H1 (cell line): ENCODE data around the gene RASL10A. TPM values are rescaled to one million over a fixed set of nuclear protein-coding genes. Genes with fewer than 3 reads are reported as not detected.

Experiments
- CTCF ChIA-PET: fragments of 300-600 bp; sonication (Branson Sonifier 250); formaldehyde crosslinking; loops from one replicate; lab custom pipeline; 2021; ENCODE audit not compliant: partially characterized antibody; lab: Charles Lee
- POLR2A ChIA-PET: fragments of 300-600 bp; sonication (Branson Sonifier 250); formaldehyde crosslinking; loops from one replicate; lab custom pipeline; 2021; ENCODE audit warnings: inconsistent platforms; ENCODE audit not compliant: partially characterized antibody; lab: Charles Lee
- DNase-seq, 2 experiments: peaks; one replicate each; pipeline versions ENCODE4 v3.0.0 to v3.0.0-alpha.2; 2010 to 2022; ENCODE audit warnings: low spot score in 2 of 2, low read depth in 1 of 2, mixed read lengths in 1 of 2
- FAIRE-seq: peaks from 2 replicates; lab custom pipeline; 2011; peaks lifted over from hg19 to GRCh38; lab: Jason Lieb, UNC
- H2AFZ ChIP-seq: 2 replicates; pipeline ENCODE4 v1.8.1; 2012; ENCODE audit warnings: low read length, inconsistent platforms
- H2AK5ac ChIP-seq: 2 replicates; pipeline ENCODE4 v1.6.1; 2013; ENCODE audit warnings: low read depth, low read length
- H2BK120ac ChIP-seq: replicated peaks from 2 replicates; pipeline ENCODE3; 2013; ENCODE audit warnings: low read depth, low read length, inconsistent platforms
- H2BK12ac ChIP-seq: 2 replicates; pipeline ENCODE4 v1.6.1; 2013; ENCODE audit warnings: low read depth, low read length
- H2BK15ac ChIP-seq: 2 replicates; pipeline ENCODE4 v1.6.1; 2013; ENCODE audit warnings: low read length
- H2BK20ac ChIP-seq: 2 replicates; pipeline ENCODE4 v1.6.1; 2013; ENCODE audit warnings: low read length
- H2BK5ac ChIP-seq: 2 replicates; pipeline ENCODE4 v1.6.1; 2013; ENCODE audit warnings: low read depth, low read length
- H3K14ac ChIP-seq: 2 replicates; pipeline ENCODE4 v1.6.1; 2013; ENCODE audit warnings: inconsistent platforms; ENCODE audit not compliant: insufficient read length
- H3K18ac ChIP-seq: 2 replicates; pipeline ENCODE4 v1.6.1; 2013; ENCODE audit warnings: low read length; ENCODE audit errors: extremely low read depth
- H3K23ac ChIP-seq: 2 replicates; pipeline ENCODE4 v1.6.1; 2013; ENCODE audit warnings: inconsistent platforms; ENCODE audit not compliant: insufficient read length
- H3K23me2 ChIP-seq: 2 replicates; pipeline ENCODE4 v1.6.1; 2013; ENCODE audit warnings: low read depth, low read length
- H3K27ac ChIP-seq: 2 replicates; pipeline ENCODE4 v1.6.1; 2011; ENCODE audit warnings: low read depth, low read length, inconsistent platforms
- H3K27me3 ChIP-seq, 4 experiments: replicated peaks in 1 of 4; 1 replicate in 1 of 4; 2 replicates in 3 of 4; pipeline versions ENCODE4 v1.6.1 to v1.8.1; 2011 to 2013; ENCODE audit warnings: low read length in 3 of 4, mild to moderate bottlenecking in 3 of 4, inconsistent platforms in 2 of 4, mixed read lengths in 2 of 4, moderate library complexity in 1 of 4; ENCODE audit not compliant: control insufficient read depth in 3 of 4, insufficient read depth in 3 of 4; ENCODE audit errors: extremely low read depth in 1 of 4
- H3K36me3 ChIP-seq, 4 experiments: 2 replicates each; pipeline versions ENCODE4 v1.6.1 to v1.8.1; 2011 to 2013; ENCODE audit warnings: mild to moderate bottlenecking in 4 of 4, low read length in 3 of 4, moderate library complexity in 2 of 4, control low read depth in 1 of 4, inconsistent platforms in 1 of 4; ENCODE audit not compliant: insufficient read depth in 4 of 4, control insufficient read depth in 2 of 4
- H3K4ac ChIP-seq: replicated peaks from 2 replicates; pipeline ENCODE3; 2013; ENCODE audit warnings: low read length, low read depth, mixed read lengths, inconsistent platforms; ENCODE audit not compliant: insufficient read length
- H3K4me1 ChIP-seq, 4 experiments: replicated peaks in 1 of 4; 1 replicate in 1 of 4; 2 replicates in 3 of 4; pipeline versions ENCODE4 v1.6.1 to v1.8.1; 2011 to 2013; ENCODE audit warnings: low read length in 3 of 4, inconsistent platforms in 2 of 4, mixed read lengths in 1 of 4; ENCODE audit not compliant: insufficient read depth in 4 of 4, control insufficient read depth in 3 of 4
- H3K4me2 ChIP-seq, 2 experiments: 2 replicates each; pipeline versions ENCODE4 v1.6.1 to v1.8.1; 2011 to 2013; ENCODE audit warnings: low read depth in 2 of 2, low read length in 2 of 2, control low read depth in 1 of 2, inconsistent platforms in 1 of 2, mild to moderate bottlenecking in 1 of 2; ENCODE audit not compliant: insufficient read depth in 1 of 2
- H3K4me3 ChIP-seq, 4 experiments: fragments of 200-600, 300-600 bp in 1 of 4; sonication (generic), shearing (Covaris generic), sonication (Bioruptor Twin) in 1 of 4; 2 replicates each; pipeline versions ENCODE4 v1.5.1 to v1.8.1; 2011 to 2016; ENCODE audit warnings: low read length in 4 of 4, low read depth in 3 of 4, control low read depth in 2 of 4, inconsistent platforms in 2 of 4, mild to moderate bottlenecking in 2 of 4, mixed read lengths in 1 of 4, moderate library complexity in 1 of 4; ENCODE audit not compliant: insufficient read depth in 2 of 4; ENCODE audit errors: extremely low read depth in 1 of 4
- H3K56ac ChIP-seq: replicated peaks from 2 replicates; pipeline ENCODE3; 2013; ENCODE audit warnings: low read depth, mild to moderate bottlenecking, mixed read lengths, low read length, inconsistent platforms; ENCODE audit not compliant: insufficient read length
- H3K79me1 ChIP-seq: 2 replicates; pipeline ENCODE4 v1.6.1; 2013; ENCODE audit warnings: low read depth, low read length, control low read depth
- H3K79me2 ChIP-seq, 2 experiments: 2 replicates each; pipeline versions ENCODE4 v1.6.1 to v1.8.1; 2012 to 2013; ENCODE audit warnings: low read length in 2 of 2, mild to moderate bottlenecking in 2 of 2, inconsistent platforms in 1 of 2; ENCODE audit not compliant: insufficient read depth in 2 of 2, control insufficient read depth in 1 of 2
- H3K9ac ChIP-seq, 4 experiments: replicated peaks in 1 of 4; 1 replicate in 1 of 4; 2 replicates in 3 of 4; pipeline versions ENCODE4 v1.6.1 to v1.8.1; 2011 to 2013; ENCODE audit warnings: low read depth in 3 of 4, low read length in 3 of 4, control low read depth in 2 of 4, mild to moderate bottlenecking in 2 of 4, moderate library complexity in 2 of 4, inconsistent platforms in 1 of 4; ENCODE audit errors: extremely low read depth in 1 of 4
- H3K9me3 ChIP-seq, 2 experiments: 2 replicates each; pipeline versions ENCODE4 v1.6.1 to v1.8.1; 2012 to 2013; ENCODE audit warnings: mild to moderate bottlenecking in 2 of 2, moderate library complexity in 2 of 2, control low read depth in 1 of 2, inconsistent platforms in 1 of 2, low read depth in 1 of 2, low read length in 1 of 2, mixed read lengths in 1 of 2; ENCODE audit not compliant: insufficient read depth in 2 of 2
- H4K20me1 ChIP-seq, 2 experiments: replicated peaks in 1 of 2; 2 replicates each; pipeline versions ENCODE3 to v1.8.1; 2011 to 2013; ENCODE audit warnings: inconsistent platforms in 2 of 2, low read length in 2 of 2, mild to moderate bottlenecking in 1 of 2; ENCODE audit not compliant: insufficient read depth in 2 of 2, control insufficient read depth in 1 of 2
- H4K5ac ChIP-seq: 2 replicates; pipeline ENCODE4 v1.6.1; 2013; ENCODE audit warnings: low read length, low read depth, mixed read lengths, inconsistent platforms; ENCODE audit not compliant: insufficient read length
- H4K8ac ChIP-seq: 2 replicates; pipeline ENCODE4 v1.8.0; 2013; ENCODE audit warnings: mild to moderate bottlenecking, moderate library complexity, low read length, inconsistent platforms; ENCODE audit not compliant: insufficient read depth; ENCODE audit errors: extremely low read depth
- H4K91ac ChIP-seq: replicated peaks from 2 replicates; pipeline ENCODE3; 2013; ENCODE audit warnings: low read length, mixed read lengths, inconsistent platforms; ENCODE audit not compliant: insufficient read length
- CREB1 ChIP-seq: IDR thresholded peaks from 2 replicates; pipeline ENCODE4 v1.6.1; 2012; ENCODE audit warnings: inconsistent platforms
- EZH2 ChIP-seq: fragments of 200-600 bp; sonication (generic); IDR thresholded peaks from 2 replicates; pipeline ENCODE4 v1.7.1; 2012; ENCODE audit warnings: low read depth, mild to moderate bottlenecking, moderate library complexity, low read length, inconsistent platforms; ENCODE audit not compliant: severe bottlenecking
- HDAC2 ChIP-seq, 2 experiments: fragments of 300-600 bp in 1 of 2; sonication (generic) in 1 of 2; IDR thresholded peaks; 2 replicates each; pipeline ENCODE4 v1.6.1; 2011 to 2012; ENCODE audit warnings: low read depth in 2 of 2, low read length in 2 of 2, mild to moderate bottlenecking in 2 of 2, moderate library complexity in 2 of 2, borderline replicate concordance in 1 of 2, inconsistent platforms in 1 of 2
- KDM5A ChIP-seq: fragments of 200-600 bp; IDR thresholded peaks from 2 replicates; pipeline ENCODE4 v1.7.1; 2012; ENCODE audit warnings: mild to moderate bottlenecking, low read length, inconsistent platforms, mixed read lengths
- MAX ChIP-seq: IDR thresholded peaks from 2 replicates; pipeline ENCODE4 v1.6.1; 2012; ENCODE audit warnings: inconsistent platforms
- RNF2 ChIP-seq: fragments of 200-900, 300-1000 bp; sonication (generic); IDR thresholded peaks from 2 replicates; pipeline ENCODE4 v1.7.1; 2016; ENCODE audit warnings: borderline replicate concordance, low read depth, mild to moderate bottlenecking, antibody characterized with exemption, low read length; ENCODE audit not compliant: poor library complexity, severe bottlenecking; ENCODE audit errors: missing control alignments
- SAP30 ChIP-seq: fragments of 300-600 bp; sonication (generic); IDR thresholded peaks from 2 replicates; pipeline ENCODE4 v1.7.1; 2012; ENCODE audit warnings: low read length, moderate library complexity, mild to moderate bottlenecking, inconsistent platforms; ENCODE audit not compliant: insufficient read depth, insufficient replicate concordance
- WGBS, 2 experiments: shearing (Covaris generic) in 1 of 2; methylation state at CpG; one replicate each; pipeline versions ENCODE4 v1.1.6 to v1.1.7; 2013 to 2015; ENCODE audit warnings: low lambda C conversion rate in 2 of 2, mixed read lengths in 2 of 2, inconsistent platforms in 1 of 2, low coverage in 1 of 2, missing lambda C conversion rate in 1 of 2; ENCODE audit not compliant: insufficient replicate concordance in 2 of 2, insufficient coverage in 1 of 2, insufficient read length in 1 of 2; ENCODE audit errors: extremely low coverage in 1 of 2, missing lambda C conversion rate in 1 of 2; 5-methylcytosine and 5-hydroxymethylcytosine counted together
- polyA plus RNA-seq, 7 experiments: library from polyadenylated mRNA; depleted of rRNA in 3 of 7; stranded (reverse) in 5 of 7; unstranded in 2 of 7; fragments of >200 nt in 5 of 7; fragments of 200-250 nt in 2 of 7; gene quantifications; 1 replicate in 5 of 7; 2 replicates in 1 of 7; 4 replicates in 1 of 7; pipeline versions ENCODE4 v1.2.1 to v1.2.3, GENCODE V29; 2011 to 2013; ENCODE audit warnings: missing spikeins in 2 of 7, mixed read lengths in 2 of 7
- total RNA-seq: library from RNA; stranded (reverse); fragmentation: NEBNext Ultra II Directional; extraction: Animal tissue kit (Norgen Biotek cat#: 25700); gene quantifications from 2 replicates; pipeline ENCODE4 v1.2.1, GENCODE V29; 2021
- TF ChIP-seq, protein P1 (sequence below): IDR thresholded peaks from 2 replicates; pipeline ENCODE4 v1.6.1; 2012; ENCODE audit warnings: inconsistent platforms

The RASL10A gene
- total and polyA plus RNA-seq, 2 of the 8 experiments (the other 6 are each of a cell fraction or from before 2014, with no cell fraction given): 1.1 to 1.5 TPM

GRCh38 chr22:29314537-29315285 lies 786 bp downstream of the RASL10A start:
- H3K79me1 ChIP-seq: no peaks in the 10 kb centered on the region
- H3K79me2 ChIP-seq: no peaks in the 10 kb centered on the region
- no peak overlapping the region for H2AK5ac ChIP-seq
- peak overlapping the region; percentile 23 for H4K5ac ChIP-seq
- no peak overlapping the region for H2BK15ac ChIP-seq
- peaks cover 7 to 8% of the 10 kb centered on the region in 2 experiments; a peak in 3 of 4 replicates for H3K9me3 ChIP-seq
- 20% methylated on average over 63 of the region's 69 CpGs; no CpG with 5 or more reads in 1 of the 2 experiments for WGBS, 2 experiments
- peak overlapping the region; percentile 32; the same call in 1 of the 2 replicates for H3K18ac ChIP-seq
- H3K9ac ChIP-seq: no peak overlapping the region
- no peak overlapping the region for H2BK20ac ChIP-seq
- H2BK5ac ChIP-seq: no peak overlapping the region
- H3K4ac ChIP-seq: no peak overlapping the region
- H4K8ac ChIP-seq: 0 out of 2 replicates have a peak overlapping the region, but pooled peaks have one; percentile 15
- H2BK120ac ChIP-seq: no peak overlapping the region
- no peak overlapping the region for H3K23ac ChIP-seq
- no peak overlapping the region for H3K27ac ChIP-seq
- FAIRE-seq: no peak
- peaks cover 0 to 12% (median 0%) of the 10 kb centered on the region in 4 experiments; a peak in 1 of 8 replicates for H3K36me3 ChIP-seq
- no peak overlapping the region for H3K56ac ChIP-seq
- H3K27me3 ChIP-seq: peaks cover 29 to 46% (median 43%) of the 10 kb centered on the region in 4 experiments
- peak overlapping the region; percentile 39; the same call in 1 of the 2 replicates for H2BK12ac ChIP-seq
- CTCF ChIA-PET: interaction anchor here (1.2 to 2.6 kb wide), 6 partner anchors 10 to 147 kb away, joined by 3 to 13 read pairs (median 6); no protein-coding TSS in a partner anchor
- H3K14ac ChIP-seq: no peak overlapping the region
- DNase-seq: peak in 1 of 2 experiments; percentile 65
- peaks cover 6% of the 10 kb centered on the region; the same call in 1 of the 2 replicates for H3K23me2 ChIP-seq
- peaks cover 6 to 12% of the 10 kb centered on the region in 2 experiments for H4K20me1 ChIP-seq
- H2AFZ ChIP-seq: peak overlapping the region; percentile 9; the same call in 1 of the 2 replicates
- H4K91ac ChIP-seq: no peak overlapping the region
- H3K4me3 ChIP-seq: peak overlapping the region; percentile 27 to 56 (median 38); a peak in 5 of 8 replicates
- POLR2A ChIA-PET: interaction anchor here (0.9 to 4.4 kb wide), 8 partner anchors 9 to 48 kb away, joined by 3 to 44 read pairs (median 4); partner anchors contain the start of gene GAS2L1
- H3K4me2 ChIP-seq: peak overlapping the region; percentile 68 to 74
- H3K4me1 ChIP-seq: peaks cover 0 to 16% (median 9%) of the 10 kb centered on the region in 4 experiments; a peak in 6 of 7 replicates
- TF ChIP-seq KDM5A (no peak), RNF2 (peak; percentile 56), CREB1 (0 out of 2 replicates have a peak, but pooled peaks have one; percentile 5), SAP30 (no peak), HDAC2 (IDR thresholded peaks at IDR 0.05; ENCODE audit: borderline replicate concordance in 1 of 2, low read depth in 2 of 2, low read length in 2 of 2) (no peak), EZH2 (peak; percentile 87), MAX (peak; percentile 39)
- TF ChIP-seq, protein P1, sequence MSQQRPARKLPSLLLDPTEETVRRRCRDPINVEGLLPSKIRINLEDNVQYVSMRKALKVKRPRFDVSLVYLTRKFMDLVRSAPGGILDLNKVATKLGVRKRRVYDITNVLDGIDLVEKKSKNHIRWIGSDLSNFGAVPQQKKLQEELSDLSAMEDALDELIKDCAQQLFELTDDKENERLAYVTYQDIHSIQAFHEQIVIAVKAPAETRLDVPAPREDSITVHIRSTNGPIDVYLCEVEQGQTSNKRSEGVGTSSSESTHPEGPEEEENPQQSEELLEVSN: peak; percentile 47
